VCaP (cell line): ENCODE data around the gene TRDMT1.

Experiments used
- H3K27ac ChIP-seq: fragments of 450-650 bp; 2 replicates; pipeline ENCODE4 v1.5.1; 2017
- CTCF ChIP-seq: fragments of 450-650 bp; conservative IDR thresholded peaks from 2 replicates; pipeline ENCODE4 v1.5.1; 2017; ENCODE audit warnings: mild to moderate bottlenecking, moderate library complexity

The TRDMT1 gene

GRCh38 chr10:17229967-17230682, 28.7 kb upstream of the TRDMT1 start:
- no peak for TF ChIP-seq CTCF
- no peak overlapping the region for H3K27ac ChIP-seq

GRCh38 chr10:17229717-17229966, 28.2 kb upstream of the TRDMT1 start:
- no peak overlapping the region for H3K27ac ChIP-seq
- no peak for TF ChIP-seq CTCF

GRCh38 chr10:17229016-17229716, 27.7 kb upstream of the TRDMT1 start:
- TF ChIP-seq CTCF: no peak

GRCh38 chr10:17228091-17229015, 26.9 kb upstream of the TRDMT1 start, which contains the start of gene VIM:
Gene VIM (plus strand): TSS chr10:17228241. CDS start chr10:17229423, 1,182 bp downstream.
- TF ChIP-seq CTCF: no peak
- no peak within 1 kb of the TSS for H3K27ac ChIP-seq

More at GRCh38 chr10:17229016-17229716, 27.7 kb upstream of the TRDMT1 start:
- no peak overlapping the region for H3K27ac ChIP-seq

GRCh38 chr10:17227367-17228090, 26.1 kb upstream of the TRDMT1 start:
- no peak overlapping the region for H3K27ac ChIP-seq
- TF ChIP-seq CTCF: peak; percentile 35; the same call in 1 of the 2 replicates

GRCh38 chr10:17226891-17227303, 25.4 kb upstream of the TRDMT1 start:
- H3K27ac ChIP-seq: no peak overlapping the region
- no peak for TF ChIP-seq CTCF

- H3K27ac ChIP-seq: no peak overlapping the region
- TF ChIP-seq CTCF: no peak
Measured at GRCh38 chr10:17225808-17226207, 24.3 kb upstream of the TRDMT1 start.
